Stimulated activated CD4-positive, alpha-beta T cell treated with anti-CD3 and anti-CD28 coated beads, Interleukin-15, amount 100 ng/mL, for 1 hour (primary cell): Measurements from ENCODE around the gene UBA7.

Experiments
- DNase-seq, 2 donors: peaks; one replicate each; pipeline ENCODE4 v3.0.0-alpha.2; 2020; ENCODE audit warnings: low read depth in 1 of 2, low spot score in 1 of 2

The UBA7 gene

GRCh38 chr3:49805897-49806701 lies 7.7 kb downstream of the UBA7 start:
- DNase-seq = no peak

- no peak for DNase-seq
Observed at GRCh38 chr3:49805367-49805782, 8.4 kb downstream of the UBA7 start.

DNA sequence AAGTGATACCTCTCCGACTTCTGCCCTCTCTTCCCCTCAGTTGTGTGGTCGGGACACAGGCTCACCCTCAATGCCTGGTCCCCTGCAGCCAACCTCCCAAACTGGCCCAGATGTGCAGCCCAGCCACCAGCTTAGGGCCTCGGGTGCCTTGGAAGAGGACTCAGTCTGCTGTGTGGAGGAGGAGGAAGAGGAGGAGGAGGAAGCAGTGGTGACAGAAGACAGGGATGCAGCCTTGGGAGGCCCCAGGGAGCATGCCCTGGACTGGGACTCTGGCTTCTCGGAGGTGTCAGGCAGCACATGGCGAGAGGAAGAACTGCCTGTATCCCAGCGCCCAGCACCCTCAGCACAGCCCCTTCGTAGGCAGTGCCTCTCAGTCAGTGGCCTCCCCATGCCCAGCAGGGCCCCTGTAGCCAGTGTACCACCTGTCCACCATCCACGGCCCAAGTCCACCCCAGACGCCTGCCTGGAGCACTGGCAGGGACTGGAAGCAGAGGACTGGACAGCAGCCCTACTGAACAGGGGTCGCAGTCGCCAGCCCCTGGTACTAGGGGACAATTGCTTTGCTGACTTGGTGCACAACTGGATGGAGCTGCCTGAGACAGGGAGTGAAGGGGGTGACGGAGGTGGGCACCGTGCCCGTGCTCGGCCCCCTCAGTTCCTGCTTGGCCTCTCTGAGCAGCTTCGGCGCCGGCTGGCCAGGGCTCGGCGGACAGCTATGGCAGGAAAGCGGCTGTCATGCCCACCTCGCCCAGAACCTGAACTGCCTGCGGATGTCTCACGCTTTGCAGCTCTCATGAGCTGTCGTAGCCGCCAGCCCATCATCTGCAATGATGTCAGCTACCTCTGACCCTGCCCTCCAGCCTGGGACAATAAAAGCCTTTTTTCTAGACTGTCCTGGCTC lies 9.4 kb downstream of the UBA7 start:
- DNase-seq = no peak

- peak in 1 of 2 donors; percentile 20 for DNase-seq
Observed at GRCh38 chr3:49803465-49804140, 10.2 kb downstream of the UBA7 start.

- peak; percentile 73 to 75 for DNase-seq
Observed at GRCh38 chr3:49802719-49803464, 10.9 kb downstream of the UBA7 start, which contains the start of gene INKA1. INKA1 (plus strand) TSS chr3:49803261; CDS start chr3:49803393, 132 bp downstream.

DNA sequence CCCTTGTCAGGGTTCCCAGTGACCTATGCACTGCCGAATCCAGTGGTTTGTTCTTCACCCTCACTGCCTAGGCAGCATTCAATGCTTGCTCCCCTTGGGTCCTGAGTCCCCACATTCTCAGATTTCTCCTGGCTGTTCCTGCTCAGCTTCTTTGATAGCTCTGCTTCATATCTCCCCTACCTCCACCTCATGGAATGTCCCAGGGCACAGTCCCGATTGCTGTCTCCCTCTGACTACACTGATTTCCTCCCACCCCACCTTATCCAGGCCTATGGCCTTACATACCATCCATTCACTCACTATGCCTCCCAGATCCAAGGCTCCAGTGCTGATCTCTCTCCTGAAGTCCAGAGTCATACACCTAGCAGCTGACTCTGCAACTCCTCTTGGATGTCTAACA lies 12.6 kb downstream of the UBA7 start:
- no peak for DNase-seq

GRCh38 chr3:49799761-49800160 lies 14.0 kb downstream of the UBA7 start, which contains the start of gene CDHR4:
CDHR4 (minus strand) TSS chr3:49799873; CDS start chr3:49799812, 61 bp downstream.
- no peak for DNase-seq

- DNase-seq = no peak
Observed at GRCh38 chr3:49799105-49799504, 14.6 kb downstream of the UBA7 start.

- DNase-seq = no peak
Observed at GRCh38 chr3:49794926-49795905, 18.5 kb downstream of the UBA7 start.

DNA sequence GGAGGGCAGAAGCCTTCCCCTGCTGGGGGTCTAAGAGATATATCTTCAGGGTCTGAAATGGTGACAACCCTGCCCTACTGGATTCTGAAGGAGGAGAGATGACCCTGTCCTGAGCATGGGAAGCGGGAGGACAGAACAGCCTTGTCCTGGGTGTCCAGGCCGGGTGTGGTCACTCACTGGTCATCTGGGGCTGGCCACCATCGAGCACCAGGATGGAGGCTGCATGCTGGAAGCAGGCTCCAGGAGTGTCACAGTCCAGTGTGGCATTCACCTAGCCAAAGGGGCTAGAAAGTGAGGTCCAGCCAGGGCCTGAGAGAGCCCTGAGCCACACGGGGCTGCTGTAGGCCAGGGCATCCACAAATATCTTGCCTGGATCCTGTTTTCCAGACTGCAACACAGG lies 19.3 kb downstream of the UBA7 start:
- DNase-seq = no peak

DNA sequence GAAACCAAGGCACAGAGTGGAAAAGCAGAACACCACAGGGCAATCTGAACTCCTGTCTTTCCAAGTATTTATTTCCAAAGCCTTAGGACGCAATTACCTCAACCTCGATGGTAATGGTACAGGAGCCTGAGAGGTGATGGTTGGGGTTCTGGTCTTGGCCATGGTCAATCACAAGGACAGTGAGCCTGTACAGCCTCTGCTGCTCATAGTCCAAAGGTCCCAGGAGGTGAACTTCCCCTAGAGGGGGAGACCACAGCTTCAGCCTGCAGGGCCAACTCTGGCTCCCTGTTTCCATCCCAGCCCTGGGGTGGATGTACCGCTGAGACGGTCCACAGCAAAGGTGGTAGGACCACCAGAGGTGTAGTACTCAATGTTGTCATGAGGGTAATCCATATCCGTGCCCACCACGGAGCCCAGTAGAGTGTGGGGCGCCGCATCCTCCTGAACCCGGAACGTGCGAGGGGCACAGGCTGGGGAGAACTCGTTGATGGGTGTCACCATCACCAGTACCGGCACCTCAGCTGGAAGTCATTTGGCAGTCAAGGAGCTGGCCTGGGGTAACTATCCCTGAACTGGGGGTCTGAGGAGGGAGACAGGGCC lies 20.2 kb downstream of the UBA7 start:
- no peak for DNase-seq

DNA sequence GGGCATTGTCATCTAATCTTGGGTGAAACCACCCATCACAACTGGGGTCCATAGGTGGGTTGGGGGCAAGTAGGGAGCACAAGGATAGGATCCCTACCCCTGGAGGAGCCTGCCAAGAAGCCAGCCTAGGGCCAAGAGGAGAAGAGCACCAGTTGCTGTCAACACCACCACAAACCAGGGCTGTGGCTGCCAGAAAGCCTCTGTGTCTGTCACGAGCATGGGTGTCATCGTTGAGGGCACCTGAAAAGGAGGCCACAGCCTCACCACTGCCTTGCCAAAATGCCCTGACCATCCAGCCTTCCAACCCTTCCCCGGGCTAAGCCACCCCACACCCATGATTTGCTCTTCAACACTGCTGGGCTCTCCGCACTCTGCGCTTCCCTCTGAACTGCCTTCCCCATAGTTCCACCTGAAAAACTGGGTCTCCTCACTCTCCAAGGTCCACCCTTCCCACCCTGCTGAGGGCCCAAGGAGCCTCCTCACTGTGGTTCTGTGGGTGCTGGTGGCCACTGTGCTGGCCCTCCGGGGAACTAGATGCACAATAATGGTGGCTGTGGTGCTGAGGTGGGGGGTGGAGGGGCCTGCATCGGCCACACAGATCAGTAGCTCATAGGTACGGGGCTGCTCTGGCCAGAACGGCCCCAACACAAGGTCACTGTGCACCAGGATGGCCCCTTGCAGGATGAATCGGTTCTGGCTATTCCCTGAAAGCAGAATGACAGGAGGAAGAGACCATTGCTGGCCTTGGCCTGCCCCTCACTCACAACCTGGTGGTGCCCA lies 21.2 kb downstream of the UBA7 start:
- no peak for DNase-seq

GRCh38 chr3:49791571-49791970 lies 22.2 kb downstream of the UBA7 start:
- no peak for DNase-seq

- no peak for DNase-seq
Observed at GRCh38 chr3:49790626-49791411, 22.9 kb downstream of the UBA7 start.

GRCh38 chr3:49788056-49788455 lies 25.7 kb downstream of the UBA7 start:
- no peak for DNase-seq

DNA sequence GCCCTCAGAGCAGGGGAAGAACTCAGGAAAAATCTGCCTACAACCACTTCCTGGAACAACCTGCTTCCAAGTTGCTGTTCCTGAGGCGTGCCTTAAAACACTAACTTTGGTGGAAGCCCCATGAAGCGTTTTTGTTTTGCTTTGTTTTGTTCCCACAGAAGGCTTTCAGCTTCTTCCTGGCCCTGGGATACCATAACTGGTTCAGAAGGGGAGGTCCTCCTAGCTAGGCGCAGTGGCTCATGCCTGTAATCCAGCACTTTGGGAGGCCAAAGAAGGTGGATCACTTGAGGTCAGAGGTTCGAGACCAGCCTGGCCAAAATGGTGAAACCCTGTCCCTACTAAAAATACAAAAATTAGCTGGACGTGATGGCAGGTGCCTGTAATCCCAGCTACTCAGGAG lies 26.2 kb downstream of the UBA7 start:
- DNase-seq = no peak

DNA sequence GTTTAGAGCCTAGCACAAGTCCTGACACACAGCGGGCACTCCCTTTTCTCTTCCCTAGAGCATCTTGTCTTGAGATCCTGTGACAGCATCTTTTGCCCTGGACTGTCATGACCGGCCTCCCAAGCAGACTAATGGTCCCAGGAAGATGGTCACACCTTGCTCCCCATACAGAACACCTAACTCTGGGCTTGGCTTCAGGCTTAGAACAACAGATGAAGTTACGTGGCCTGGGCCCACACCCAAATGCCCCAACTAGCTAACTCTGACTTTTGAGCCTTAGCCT lies 26.6 kb downstream of the UBA7 start:
- no peak for DNase-seq
